Fibroblast of the aortic adventitia (primary cell): ENCODE measurements around the gene ADK. TPM values are rescaled to one million over a fixed set of nuclear protein-coding genes. Genes with fewer than 3 reads are reported as not detected.

Experiments
- DNase-seq: peaks from one replicate; pipeline ENCODE4 v3.0.0-alpha.2; 2010; ENCODE audit warnings: low read depth
- H3K4me3 ChIP-seq: 2 replicates; pipeline ENCODE4 v1.5.1; 2011; ENCODE audit warnings: low read depth, mild to moderate bottlenecking, control low read depth, low read length, moderate library complexity
- total RNA-seq: library from RNA; depleted of rRNA; stranded (reverse); fragments of >200 nt; gene quantifications from 2 replicates; pipeline ENCODE4 v1.2.3, GENCODE V29; 2012; ENCODE audit warnings: low replicate concordance
- TF ChIP-seq, protein P1 (sequence below): IDR thresholded peaks from 2 replicates; pipeline ENCODE4 v1.5.1; 2011; ENCODE audit warnings: mild to moderate bottlenecking, low read length, control low read depth, inconsistent platforms; ENCODE audit not compliant: insufficient read depth

Gene ADK
- total RNA-seq, 1 donor = 96.8 TPM

- peak; percentile 78 for DNase-seq
- TF ChIP-seq, protein P1, sequence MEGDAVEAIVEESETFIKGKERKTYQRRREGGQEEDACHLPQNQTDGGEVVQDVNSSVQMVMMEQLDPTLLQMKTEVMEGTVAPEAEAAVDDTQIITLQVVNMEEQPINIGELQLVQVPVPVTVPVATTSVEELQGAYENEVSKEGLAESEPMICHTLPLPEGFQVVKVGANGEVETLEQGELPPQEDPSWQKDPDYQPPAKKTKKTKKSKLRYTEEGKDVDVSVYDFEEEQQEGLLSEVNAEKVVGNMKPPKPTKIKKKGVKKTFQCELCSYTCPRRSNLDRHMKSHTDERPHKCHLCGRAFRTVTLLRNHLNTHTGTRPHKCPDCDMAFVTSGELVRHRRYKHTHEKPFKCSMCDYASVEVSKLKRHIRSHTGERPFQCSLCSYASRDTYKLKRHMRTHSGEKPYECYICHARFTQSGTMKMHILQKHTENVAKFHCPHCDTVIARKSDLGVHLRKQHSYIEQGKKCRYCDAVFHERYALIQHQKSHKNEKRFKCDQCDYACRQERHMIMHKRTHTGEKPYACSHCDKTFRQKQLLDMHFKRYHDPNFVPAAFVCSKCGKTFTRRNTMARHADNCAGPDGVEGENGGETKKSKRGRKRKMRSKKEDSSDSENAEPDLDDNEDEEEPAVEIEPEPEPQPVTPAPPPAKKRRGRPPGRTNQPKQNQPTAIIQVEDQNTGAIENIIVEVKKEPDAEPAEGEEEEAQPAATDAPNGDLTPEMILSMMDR = no peak
- H3K4me3 ChIP-seq = no peak overlapping the region
Observed at GRCh38 chr10:74194545-74194944, 43.5 kb downstream of the ADK start.

DNA sequence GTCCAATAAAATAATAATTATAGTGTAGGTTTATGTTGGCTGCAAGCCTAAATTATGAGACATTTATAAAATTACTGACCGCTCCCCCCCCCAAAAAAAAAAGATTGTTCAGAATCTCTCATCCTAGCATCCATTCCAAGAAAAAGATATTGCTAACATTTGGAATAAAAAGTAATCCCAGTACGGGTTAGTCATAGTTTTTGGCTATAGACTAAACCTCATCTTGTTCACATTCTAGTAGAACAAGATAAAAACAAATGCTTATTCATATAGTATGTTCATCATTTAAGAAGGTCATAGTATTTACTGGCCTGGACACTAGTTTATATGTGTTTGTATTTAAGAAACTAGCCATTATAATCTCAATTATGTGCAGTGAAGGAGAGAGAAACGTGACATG is 44.0 kb downstream of the ADK start:
- H3K4me3 ChIP-seq = no peak overlapping the region
- DNase-seq = peak; percentile 82
- TF ChIP-seq, protein P1 = no peak

GRCh38 chr10:74199315-74199714 is 48.3 kb downstream of the ADK start:
- TF ChIP-seq, protein P1 = no peak
- DNase-seq = no peak
- no peak overlapping the region for H3K4me3 ChIP-seq

DNA sequence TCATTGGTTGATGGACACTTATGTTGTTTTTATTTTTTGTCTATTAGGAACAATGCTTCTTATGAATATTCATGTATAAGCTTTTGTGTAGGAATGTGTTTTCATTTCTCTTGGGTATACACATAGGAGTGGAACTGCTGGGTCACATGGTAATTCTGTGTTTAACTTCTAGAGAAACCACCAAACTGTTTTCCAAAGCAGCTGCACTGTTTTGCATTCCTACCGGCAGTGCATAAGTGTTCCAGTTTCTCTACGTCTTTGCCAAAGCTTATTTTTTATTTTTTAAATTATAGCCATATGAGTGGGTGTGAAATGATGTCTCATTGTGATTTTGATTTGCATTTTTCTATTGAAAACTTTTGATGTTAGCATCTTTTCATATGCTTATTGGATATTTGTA is 51.3 kb downstream of the ADK start:
- DNase-seq = peak; percentile 21

DNA sequence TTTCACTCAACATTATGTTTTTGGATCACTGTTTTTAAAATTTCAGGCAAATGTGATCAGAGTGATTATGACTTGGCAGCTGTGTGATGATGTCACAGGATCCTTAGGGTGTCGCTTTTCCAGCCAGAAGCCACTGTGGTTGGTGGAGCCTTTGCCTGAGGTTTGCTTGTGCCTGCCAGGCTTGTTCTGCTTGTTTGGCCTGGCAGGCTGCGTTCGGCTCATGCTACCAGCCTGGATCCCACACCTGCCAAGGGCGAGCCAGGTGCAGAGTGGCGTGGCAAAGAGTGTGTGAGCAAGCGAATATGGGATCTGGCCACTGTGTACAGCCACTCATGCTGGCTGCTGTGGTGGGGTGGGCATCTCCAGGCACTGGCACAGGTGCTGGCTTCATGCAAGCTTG is 55.7 kb downstream of the ADK start:
- H3K4me3 ChIP-seq = no peak overlapping the region
- DNase-seq = no peak

More for the DNA sequence above, 51.3 kb downstream of the ADK start:
- TF ChIP-seq, protein P1 = no peak
- no peak overlapping the region for H3K4me3 ChIP-seq

GRCh38 chr10:74207691-74208480 is 56.9 kb downstream of the ADK start:
- TF ChIP-seq, protein P1 = no peak
- H3K4me3 ChIP-seq = no peak overlapping the region
- no peak for DNase-seq

More for the DNA sequence above, 55.7 kb downstream of the ADK start:
- TF ChIP-seq, protein P1 = no peak
